GM12872 (cell line): ENCODE measurements around the gene SORL1.

Experiments used
- TF ChIP-seq, protein P1 (sequence below): IDR thresholded peaks from 3 replicates; pipeline ENCODE4 v1.5.1; 2011; ENCODE audit warnings: low read depth, mild to moderate bottlenecking, low read length, moderate library complexity; ENCODE audit not compliant: insufficient read depth

Gene SORL1

DNA sequence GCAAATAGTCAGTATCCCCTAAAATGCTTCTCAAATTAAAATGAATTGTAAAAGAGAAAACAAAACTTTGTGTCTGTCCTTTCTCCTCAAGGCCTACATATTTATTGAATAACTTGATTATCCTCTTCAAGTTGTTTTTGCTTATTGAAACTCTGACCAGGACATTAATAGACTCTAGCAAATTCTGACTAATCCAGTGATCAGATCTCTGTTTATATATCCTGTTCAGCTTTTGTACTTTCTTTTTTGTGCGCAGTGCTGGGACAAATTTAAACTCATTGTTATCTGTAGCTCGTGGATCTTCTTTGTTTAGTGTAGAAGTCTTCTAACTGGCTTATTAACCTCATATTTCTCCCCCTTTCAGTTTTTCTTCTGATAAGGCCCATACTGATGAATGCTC, 140.6 kb downstream of the SORL1 start:
- TF ChIP-seq, protein P1, sequence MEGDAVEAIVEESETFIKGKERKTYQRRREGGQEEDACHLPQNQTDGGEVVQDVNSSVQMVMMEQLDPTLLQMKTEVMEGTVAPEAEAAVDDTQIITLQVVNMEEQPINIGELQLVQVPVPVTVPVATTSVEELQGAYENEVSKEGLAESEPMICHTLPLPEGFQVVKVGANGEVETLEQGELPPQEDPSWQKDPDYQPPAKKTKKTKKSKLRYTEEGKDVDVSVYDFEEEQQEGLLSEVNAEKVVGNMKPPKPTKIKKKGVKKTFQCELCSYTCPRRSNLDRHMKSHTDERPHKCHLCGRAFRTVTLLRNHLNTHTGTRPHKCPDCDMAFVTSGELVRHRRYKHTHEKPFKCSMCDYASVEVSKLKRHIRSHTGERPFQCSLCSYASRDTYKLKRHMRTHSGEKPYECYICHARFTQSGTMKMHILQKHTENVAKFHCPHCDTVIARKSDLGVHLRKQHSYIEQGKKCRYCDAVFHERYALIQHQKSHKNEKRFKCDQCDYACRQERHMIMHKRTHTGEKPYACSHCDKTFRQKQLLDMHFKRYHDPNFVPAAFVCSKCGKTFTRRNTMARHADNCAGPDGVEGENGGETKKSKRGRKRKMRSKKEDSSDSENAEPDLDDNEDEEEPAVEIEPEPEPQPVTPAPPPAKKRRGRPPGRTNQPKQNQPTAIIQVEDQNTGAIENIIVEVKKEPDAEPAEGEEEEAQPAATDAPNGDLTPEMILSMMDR, result no peak

DNA sequence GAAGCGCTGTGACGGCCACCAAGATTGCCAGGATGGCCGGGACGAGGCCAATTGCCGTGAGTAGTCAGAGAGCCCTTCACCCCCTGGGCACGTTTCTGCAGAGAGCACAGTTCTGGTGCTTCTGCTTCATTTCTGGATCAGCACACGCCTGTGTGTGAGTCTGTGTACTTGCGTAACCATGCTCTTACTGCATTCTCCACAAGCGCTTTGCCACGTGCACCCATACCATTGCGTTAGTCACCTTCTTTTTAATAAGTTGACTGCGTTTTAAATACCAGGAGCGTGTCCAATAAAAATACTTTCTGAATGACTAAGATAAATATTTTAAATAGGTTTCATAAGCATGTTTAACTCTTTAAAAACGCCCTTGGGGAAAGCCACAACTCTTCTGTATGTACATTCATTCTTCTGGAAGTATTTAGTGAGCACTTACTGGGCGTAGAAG, 143.6 kb downstream of the SORL1 start:
- TF ChIP-seq, protein P1, result no peak

DNA sequence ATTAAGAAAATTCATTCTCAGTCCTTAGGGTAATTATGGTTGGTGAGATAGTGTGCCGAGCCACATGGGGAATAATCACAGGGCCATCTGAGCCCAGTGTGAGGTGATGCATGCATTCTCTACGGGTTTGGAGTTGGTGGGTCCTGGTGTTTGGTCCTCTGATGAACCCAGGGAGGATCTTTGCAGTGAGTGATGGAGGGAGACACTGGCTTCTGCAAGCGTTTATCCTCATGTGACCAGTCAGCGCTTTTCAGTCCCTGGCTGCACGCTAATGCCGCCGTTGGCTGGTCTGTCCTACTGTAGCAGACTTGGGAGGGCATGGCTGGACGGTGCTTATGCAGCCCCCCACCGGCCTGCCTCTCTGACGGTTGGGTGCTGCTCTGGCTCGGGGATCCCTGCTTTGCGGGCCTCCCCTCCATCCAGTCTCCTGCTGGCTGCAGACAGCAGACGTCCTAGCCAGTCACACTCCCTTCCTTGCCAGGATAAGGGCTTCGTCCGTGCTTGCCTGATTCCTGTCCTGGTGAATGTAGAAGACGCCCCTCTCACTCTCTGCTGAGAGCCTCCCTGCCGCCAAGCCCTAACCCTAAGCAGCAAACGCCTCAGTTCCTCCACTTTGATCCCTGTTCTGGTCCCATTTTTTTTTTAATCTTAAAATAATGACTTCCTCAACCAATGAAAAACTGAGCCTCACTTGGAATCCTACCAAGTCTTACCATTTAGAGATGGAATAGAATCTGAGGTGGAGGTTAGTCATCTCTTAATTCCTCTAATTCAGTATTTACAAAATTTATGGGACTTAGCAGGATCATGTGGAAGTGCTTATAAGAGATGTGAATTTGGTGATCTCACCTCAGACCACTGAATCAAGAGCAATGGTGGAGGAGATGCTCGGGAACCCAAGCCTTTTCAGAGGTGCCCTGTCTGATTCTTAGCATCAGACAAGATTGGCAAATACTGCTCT, 144.4 kb downstream of the SORL1 start:
- TF ChIP-seq, protein P1, result no peak

DNA sequence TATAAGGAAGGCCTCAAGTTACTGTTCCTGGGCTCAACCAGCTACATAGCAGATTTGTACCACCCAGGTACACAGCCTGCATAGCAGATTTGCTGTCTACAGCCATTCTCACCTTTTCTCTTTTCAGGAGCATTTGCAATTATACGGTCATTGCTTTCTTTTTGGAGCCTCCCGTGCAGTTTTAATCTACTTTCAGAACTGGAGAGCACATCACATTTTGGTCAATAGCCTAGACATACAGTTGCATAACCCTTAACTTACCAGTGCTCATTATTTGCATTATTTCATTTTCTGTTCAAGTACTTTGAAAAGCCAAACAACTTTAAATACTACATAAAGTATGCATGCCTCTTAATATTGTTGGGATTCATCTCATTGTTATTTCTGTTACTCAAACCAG, 151.2 kb downstream of the SORL1 start:
- TF ChIP-seq, protein P1, result no peak

DNA sequence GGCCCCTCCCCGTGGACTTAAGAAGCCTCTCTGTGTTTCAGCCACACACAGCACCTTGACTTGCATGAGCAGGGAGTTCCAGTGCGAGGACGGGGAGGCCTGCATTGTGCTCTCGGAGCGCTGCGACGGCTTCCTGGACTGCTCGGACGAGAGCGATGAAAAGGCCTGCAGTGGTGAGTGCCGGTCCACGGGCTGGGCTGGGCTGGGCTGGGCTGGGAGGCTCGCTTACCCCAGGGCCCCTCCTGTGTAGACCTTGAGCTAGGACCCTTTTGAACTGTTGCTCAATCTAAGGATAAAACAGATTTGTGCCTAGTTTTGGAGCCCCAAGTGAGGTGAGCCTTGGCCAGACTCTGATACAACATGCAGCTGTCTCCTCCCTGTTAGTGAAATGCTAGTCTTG, 152.0 kb downstream of the SORL1 start:
- TF ChIP-seq, protein P1, result no peak

DNA sequence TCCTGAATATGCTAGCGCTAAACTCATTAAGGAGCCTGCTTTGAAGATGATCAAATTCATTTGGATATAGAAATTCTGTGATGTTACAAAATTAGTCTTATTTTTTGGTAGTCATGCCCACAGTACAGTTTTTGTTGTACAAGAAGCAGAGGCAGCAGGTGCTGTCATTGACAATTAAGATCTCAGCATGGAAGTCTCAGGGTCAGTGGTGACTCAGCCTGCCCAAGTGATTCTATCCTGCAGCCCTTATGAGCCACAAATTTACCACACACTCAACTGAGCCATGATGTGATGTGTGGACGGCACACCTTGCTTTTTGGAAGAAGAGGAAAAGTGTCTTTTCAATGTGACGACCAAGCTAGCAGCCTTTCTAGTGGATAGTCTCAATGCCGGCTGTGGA, 154.2 kb downstream of the SORL1 start:
- TF ChIP-seq, protein P1, result no peak

DNA sequence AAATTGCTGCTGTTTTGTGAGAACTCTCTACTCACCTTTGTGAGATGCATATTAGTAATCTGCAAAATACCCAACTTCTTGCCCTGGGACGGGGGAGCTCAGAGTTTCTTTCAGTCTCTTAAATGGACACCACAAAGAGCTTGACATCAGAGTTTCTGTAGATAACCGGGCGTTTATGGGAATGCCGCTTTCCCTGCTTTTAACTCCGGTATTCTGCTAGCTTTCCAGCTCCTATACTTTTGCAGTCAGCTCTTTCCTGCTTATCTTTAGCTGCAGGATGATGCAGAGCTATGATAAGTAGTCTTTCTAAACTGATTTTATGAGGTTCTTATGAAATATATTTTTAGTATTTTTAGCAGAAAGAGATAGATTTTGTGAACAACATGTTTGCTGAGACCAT, 155.2 kb downstream of the SORL1 start:
- TF ChIP-seq, protein P1, result no peak
